GM12878 (cell line): ENCODE results near the gene KLHL20. TPM values are rescaled to one million over a fixed set of nuclear protein-coding genes. Genes with fewer than 3 reads are reported as not detected.

Experiments
- ATF7 ChIP-seq: fragments of 450-650 bp; IDR thresholded peaks from 2 replicates; pipeline ENCODE4 v1.6.1; 2016; ENCODE audit warnings: low read depth, mild to moderate bottlenecking
- CHD4 ChIP-seq: fragments of 200-600 bp; sonication (generic); IDR thresholded peaks from 2 replicates; pipeline ENCODE4 v1.6.1; 2016; ENCODE audit warnings: mild to moderate bottlenecking
- CREM ChIP-seq: IDR thresholded peaks from 2 replicates; pipeline ENCODE4 v1.6.1; 2014; ENCODE audit warnings: antibody characterized with exemption, low read depth
- DPF2 ChIP-seq: fragments of 450-650 bp; IDR thresholded peaks from 2 replicates; pipeline ENCODE4 v1.6.1; 2017; ENCODE audit warnings: mild to moderate bottlenecking
- E2F8 ChIP-seq: fragments of 450-650 bp; IDR thresholded peaks from 2 replicates; pipeline ENCODE4 v1.6.1; 2018; ENCODE audit warnings: mild to moderate bottlenecking, low read depth, moderate library complexity; ENCODE audit not compliant: partially characterized antibody
- EZH2 ChIP-seq: IDR thresholded peaks from 2 replicates; pipeline ENCODE4 v1.6.1; 2012; ENCODE audit warnings: low read depth, mild to moderate bottlenecking, control low read depth, inconsistent platforms, low read length, borderline replicate concordance; ENCODE audit not compliant: control insufficient read depth
- HDGF ChIP-seq: fragments of 450-650 bp; IDR thresholded peaks from 2 replicates; pipeline ENCODE4 v1.6.1; 2016; ENCODE audit warnings: antibody characterized with exemption
- LARP7 ChIP-seq: fragments of 450-650 bp; IDR thresholded peaks from 2 replicates; pipeline ENCODE4 v1.6.1; 2017; ENCODE audit warnings: mild to moderate bottlenecking
- MEF2B ChIP-seq: fragments of 450-650 bp; IDR thresholded peaks from 2 replicates; pipeline ENCODE4 v1.6.1; 2018; ENCODE audit warnings: mild to moderate bottlenecking, moderate library complexity; ENCODE audit not compliant: partially characterized antibody, poor library complexity, severe bottlenecking
- MTA3 ChIP-seq: IDR thresholded peaks from 2 replicates; pipeline ENCODE4 v1.6.1; 2012; ENCODE audit warnings: low read length, inconsistent platforms, borderline replicate concordance
- MYB ChIP-seq: fragments of 150-350 bp; IDR thresholded peaks from 2 replicates; pipeline ENCODE4 v1.6.1; 2014; ENCODE audit warnings: mild to moderate bottlenecking, low read depth, low read length, borderline replicate concordance
- NFIC ChIP-seq: IDR thresholded peaks from 2 replicates; pipeline ENCODE4 v1.6.1; 2012; ENCODE audit warnings: low read depth, mild to moderate bottlenecking, inconsistent platforms, low read length, moderate library complexity
- SP1 ChIP-seq: IDR thresholded peaks from one replicate; pipeline ENCODE4 v1.6.1; 2011; ENCODE audit warnings: low read depth, low read length
- TBL1XR1 ChIP-seq: IDR thresholded peaks from 2 replicates; pipeline ENCODE4 v1.6.1; 2012; ENCODE audit warnings: low read depth, low read length, improper control_type of control experiment
- TCF12 ChIP-seq: IDR thresholded peaks from 2 replicates; pipeline ENCODE4 v1.6.1; 2011; ENCODE audit warnings: low read depth, mild to moderate bottlenecking, low read length
- WRNIP1 ChIP-seq: IDR thresholded peaks from 2 replicates; pipeline ENCODE4 v1.6.1; 2011; ENCODE audit warnings: low read depth, low read length, improper control_type of control experiment, borderline replicate concordance
- ZBTB40 ChIP-seq: fragments of 450-650 bp; IDR thresholded peaks from 2 replicates; pipeline ENCODE4 v1.6.1; 2016; ENCODE audit warnings: mild to moderate bottlenecking, moderate library complexity, borderline replicate concordance
- ZNF622 ChIP-seq: fragments of 450-650 bp; IDR thresholded peaks from 2 replicates; pipeline ENCODE4 v1.6.1; 2017; ENCODE audit warnings: mild to moderate bottlenecking, inconsistent platforms
- ZZZ3 ChIP-seq: IDR thresholded peaks from 2 replicates; pipeline ENCODE4 v1.6.1; 2011; ENCODE audit warnings: low read depth; ENCODE audit not compliant: control insufficient read depth, insufficient read length
- polyA plus RNA-seq, 11 experiments: library from polyadenylated mRNA; depleted of rRNA in 4 of 11; unstranded in 6 of 11; stranded (reverse) in 5 of 11; fragments of >200 nt; fragmentation: Nextera tagmentation in 4 of 11; fragmentation: Illumina TruSeq in 1 of 11; extraction: Ambion mirVana in 4 of 11; extraction: Trizol in 1 of 11; gene quantifications; 1 replicate in 1 of 11; 2 replicates in 10 of 11; pipeline versions ENCODE4 v1.2.1 to v1.2.3, GENCODE V29; 2011 to 2016; ENCODE audit warnings: inconsistent platforms in 2 of 11, missing spikeins in 2 of 11, low read depth in 1 of 11
- total RNA-seq, 4 experiments: library from RNA; depleted of rRNA in 3 of 4; stranded (reverse); fragments of >200 nt in 3 of 4; fragmentation: Illumina TruSeq in 1 of 4; extraction: Trizol in 1 of 4; gene quantifications; 2 replicates each; pipeline versions ENCODE4 v1.2.1 to v1.2.3, GENCODE V29; 2013 to 2021
- TF ChIP-seq, protein P1 (sequence below): fragments of 450-650 bp; formaldehyde crosslinking; IDR thresholded peaks from 2 replicates; pipeline ENCODE4 v1.5.0; 2022; ENCODE audit warnings: mild to moderate bottlenecking, missing genetic modification characterization

The KLHL20 gene
- total and polyA plus RNA-seq, 10 of the 15 experiments (the other 5 are each of a cell fraction or from before 2014, with no cell fraction given) = 3.8 to 14.0 (median 10.0) TPM

- TF ChIP-seq, protein P1, sequence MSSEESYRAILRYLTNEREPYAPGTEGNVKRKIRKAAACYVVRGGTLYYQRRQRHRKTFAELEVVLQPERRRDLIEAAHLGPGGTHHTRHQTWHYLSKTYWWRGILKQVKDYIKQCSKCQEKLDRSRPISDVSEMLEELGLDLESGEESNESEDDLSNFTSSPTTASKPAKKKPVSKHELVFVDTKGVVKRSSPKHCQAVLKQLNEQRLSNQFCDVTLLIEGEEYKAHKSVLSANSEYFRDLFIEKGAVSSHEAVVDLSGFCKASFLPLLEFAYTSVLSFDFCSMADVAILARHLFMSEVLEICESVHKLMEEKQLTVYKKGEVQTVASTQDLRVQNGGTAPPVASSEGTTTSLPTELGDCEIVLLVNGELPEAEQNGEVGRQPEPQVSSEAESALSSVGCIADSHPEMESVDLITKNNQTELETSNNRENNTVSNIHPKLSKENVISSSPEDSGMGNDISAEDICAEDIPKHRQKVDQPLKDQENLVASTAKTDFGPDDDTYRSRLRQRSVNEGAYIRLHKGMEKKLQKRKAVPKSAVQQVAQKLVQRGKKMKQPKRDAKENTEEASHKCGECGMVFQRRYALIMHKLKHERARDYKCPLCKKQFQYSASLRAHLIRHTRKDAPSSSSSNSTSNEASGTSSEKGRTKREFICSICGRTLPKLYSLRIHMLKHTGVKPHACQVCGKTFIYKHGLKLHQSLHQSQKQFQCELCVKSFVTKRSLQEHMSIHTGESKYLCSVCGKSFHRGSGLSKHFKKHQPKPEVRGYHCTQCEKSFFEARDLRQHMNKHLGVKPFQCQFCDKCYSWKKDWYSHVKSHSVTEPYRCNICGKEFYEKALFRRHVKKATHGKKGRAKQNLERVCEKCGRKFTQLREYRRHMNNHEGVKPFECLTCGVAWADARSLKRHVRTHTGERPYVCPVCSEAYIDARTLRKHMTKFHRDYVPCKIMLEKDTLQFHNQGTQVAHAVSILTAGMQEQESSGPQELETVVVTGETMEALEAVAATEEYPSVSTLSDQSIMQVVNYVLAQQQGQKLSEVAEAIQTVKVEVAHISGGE (CRISPR knock-in tag) = peak; percentile 93
- TF ChIP-seq EZH2 (no peak), ZZZ3 (peak; percentile 38), NFIC (peak; percentile 76; the same call in 1 of the 2 replicates), MTA3 (peak; percentile 95; the same call in 1 of the 2 replicates), SP1 (peak; percentile 39), E2F8 (peak; percentile 95), LARP7 (0 out of 2 replicates have a peak, but pooled peaks have one; percentile 67), CHD4 (no peak), DPF2 (0 out of 2 replicates have a peak, but pooled peaks have one; percentile 35), HDGF (peak; percentile 90), ATF7 (peak; percentile 62), ZBTB40 (peak; percentile 99), WRNIP1 (0 out of 2 replicates have a peak, but pooled peaks have one; percentile 75), TBL1XR1 (peak; percentile 60; the same call in 1 of the 2 replicates), MEF2B (peak; percentile 55), ZNF622 (no peak), TCF12 (0 out of 2 replicates have a peak, but pooled peaks have one; percentile 17), CREM (peak; percentile 71), MYB (no peak)
Observed at GRCh38 chr1:173714759-173715537, at the start of gene KLHL20 (continued).
